SU-DHL-6 (cell line): ENCODE measurements around the gene PHLDA2.

Experiments used
- H2AFZ ChIP-seq: fragments of 200-600 bp; sonication (generic); 2 replicates; pipeline ENCODE4 v1.6.1; 2014; ENCODE audit warnings: low read depth, mild to moderate bottlenecking, moderate library complexity, mixed read lengths, antibody characterized with exemption, low read length; ENCODE audit not compliant: severe bottlenecking
- H3F3A ChIP-seq: fragments of 200-600 bp; shearing (Covaris generic); 2 replicates; pipeline ENCODE4 v1.6.0; 2016; ENCODE audit warnings: antibody characterized with exemption, mild to moderate bottlenecking; ENCODE audit not compliant: insufficient read depth
- H3K27ac ChIP-seq: fragments of 200-600 bp; sonication (generic); 2 replicates; pipeline ENCODE4 v1.5.1; 2016; ENCODE audit warnings: low read depth, mild to moderate bottlenecking, low read length, moderate library complexity, mixed read lengths
- H3K27me3 ChIP-seq: fragments of 200-600 bp; sonication (generic), shearing (Covaris generic); 2 replicates; pipeline ENCODE4 v1.6.0; 2014; ENCODE audit warnings: mild to moderate bottlenecking, low read length
- H3K36me3 ChIP-seq: fragments of 200-600 bp; sonication (generic); 2 replicates; pipeline ENCODE4 v1.6.1; 2014; ENCODE audit warnings: mild to moderate bottlenecking, low read length, mixed read lengths
- H3K4me2 ChIP-seq: fragments of 300-600, 200-600 bp; shearing (Covaris generic), sonication (generic); 2 replicates; pipeline ENCODE4 v1.6.0; 2014; ENCODE audit warnings: low read length, low read depth, mild to moderate bottlenecking; ENCODE audit not compliant: poor library complexity, severe bottlenecking
- H3K4me3 ChIP-seq: fragments of 200-600 bp; sonication (generic); 2 replicates; pipeline ENCODE4 v1.5.1; 2014; ENCODE audit warnings: antibody characterized with exemption, low read length, mild to moderate bottlenecking, mixed read lengths; ENCODE audit not compliant: insufficient read depth, poor library complexity, severe bottlenecking
- H3K79me2 ChIP-seq: fragments of 200-600 bp; sonication (generic); 2 replicates; pipeline ENCODE4 v1.6.1; 2014; ENCODE audit warnings: mild to moderate bottlenecking, low read length, moderate library complexity; ENCODE audit not compliant: insufficient read depth
- H3K9ac ChIP-seq: fragments of 200-600 bp; sonication (generic); 2 replicates; pipeline ENCODE4 v1.7.0; 2014; ENCODE audit warnings: mild to moderate bottlenecking, low read length
- H3K9me2 ChIP-seq: fragments of 200-600 bp; sonication (generic); replicated peaks from 2 replicates; pipeline ENCODE4 v1.6.1; 2014; ENCODE audit warnings: low read length; ENCODE audit not compliant: insufficient read depth
- H3K9me3 ChIP-seq: fragments of 200-600 bp; sonication (generic); 2 replicates; pipeline ENCODE4 v1.6.1; 2014; ENCODE audit warnings: low read length, mixed read lengths; ENCODE audit not compliant: insufficient read depth
- H4K20me1 ChIP-seq: fragments of 200-600 bp; sonication (generic); 2 replicates; pipeline ENCODE4 v1.6.1; 2014; ENCODE audit warnings: low read depth, mild to moderate bottlenecking, antibody characterized with exemption, low read length, moderate library complexity, mixed read lengths
- EZH2phosphoT487 ChIP-seq: fragments of 200-600 bp; sonication (generic), shearing (Covaris generic); conservative IDR thresholded peaks from 2 replicates; pipeline ENCODE4 v1.6.1; 2018; ENCODE audit warnings: mild to moderate bottlenecking, antibody characterized with exemption, low read length, moderate library complexity, mixed read lengths
- TF ChIP-seq, protein P1 (sequence below): fragments of 200-600 bp; sonication (generic); IDR thresholded peaks from one replicate; pipeline ENCODE4 v1.5.1; 2017; ENCODE audit warnings: antibody characterized with exemption, mild to moderate bottlenecking, low read length, moderate library complexity; ENCODE audit not compliant: insufficient read depth, poor library complexity, severe bottlenecking

Gene PHLDA2

DNA sequence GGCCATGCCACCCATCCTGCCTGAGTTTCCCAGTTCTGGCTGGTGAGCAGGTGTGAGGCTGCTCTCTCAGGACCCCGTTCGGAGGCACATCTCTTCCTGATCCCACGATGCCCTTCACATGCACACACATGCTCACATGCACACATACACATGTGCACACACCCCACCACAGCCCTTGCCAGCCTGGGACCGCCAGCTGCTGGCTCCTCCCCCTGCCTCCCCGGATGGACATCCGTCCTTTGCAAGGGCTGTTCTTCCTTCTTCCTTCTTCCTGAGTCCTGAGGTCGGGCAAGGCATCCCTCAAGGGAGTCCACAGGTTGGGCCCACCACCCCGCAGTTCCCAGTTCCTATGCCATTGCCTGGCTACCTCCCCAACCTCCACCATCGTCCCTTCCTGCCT lies 33.2 kb downstream of the PHLDA2 start:
- H3K9me2 ChIP-seq, result no peaks in the 10 kb centered on the region

DNA sequence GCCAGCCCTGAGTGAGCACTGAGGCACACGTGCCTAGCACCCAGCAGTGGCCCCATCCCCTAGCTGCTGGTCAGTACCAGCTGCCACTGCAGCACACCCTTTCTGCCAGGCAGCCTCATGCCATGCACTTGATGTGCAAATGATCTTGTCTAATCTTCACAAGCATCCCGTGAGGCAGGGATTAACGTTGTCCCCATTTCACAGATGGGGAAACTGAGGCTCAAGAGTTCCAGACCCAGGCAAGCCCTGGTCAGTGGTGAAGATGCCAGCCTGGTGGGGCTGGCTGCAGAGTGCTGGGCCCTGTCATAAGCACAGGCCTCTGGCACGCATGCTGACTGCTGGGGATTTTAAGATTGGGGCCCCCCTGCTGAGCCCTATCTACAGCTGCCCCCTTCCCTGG lies 35.3 kb downstream of the PHLDA2 start:
- no peaks in the 10 kb centered on the region for H3K36me3 ChIP-seq
- no peaks in the 10 kb centered on the region for H3F3A ChIP-seq
- H3K79me2 ChIP-seq, result no peaks in the 10 kb centered on the region
- H3K9ac ChIP-seq, result no peak overlapping the region
- H2AFZ ChIP-seq, result no peak overlapping the region
- no peaks in the 10 kb centered on the region for H3K27me3 ChIP-seq
- H3K27ac ChIP-seq, result no peak overlapping the region
- no peaks in the 10 kb centered on the region for H4K20me1 ChIP-seq
- H3K9me3 ChIP-seq, result no peaks in the 10 kb centered on the region
- no peak overlapping the region for H3K4me3 ChIP-seq
- no peaks in the 10 kb centered on the region for H3K9me2 ChIP-seq
- TF ChIP-seq, protein P1, sequence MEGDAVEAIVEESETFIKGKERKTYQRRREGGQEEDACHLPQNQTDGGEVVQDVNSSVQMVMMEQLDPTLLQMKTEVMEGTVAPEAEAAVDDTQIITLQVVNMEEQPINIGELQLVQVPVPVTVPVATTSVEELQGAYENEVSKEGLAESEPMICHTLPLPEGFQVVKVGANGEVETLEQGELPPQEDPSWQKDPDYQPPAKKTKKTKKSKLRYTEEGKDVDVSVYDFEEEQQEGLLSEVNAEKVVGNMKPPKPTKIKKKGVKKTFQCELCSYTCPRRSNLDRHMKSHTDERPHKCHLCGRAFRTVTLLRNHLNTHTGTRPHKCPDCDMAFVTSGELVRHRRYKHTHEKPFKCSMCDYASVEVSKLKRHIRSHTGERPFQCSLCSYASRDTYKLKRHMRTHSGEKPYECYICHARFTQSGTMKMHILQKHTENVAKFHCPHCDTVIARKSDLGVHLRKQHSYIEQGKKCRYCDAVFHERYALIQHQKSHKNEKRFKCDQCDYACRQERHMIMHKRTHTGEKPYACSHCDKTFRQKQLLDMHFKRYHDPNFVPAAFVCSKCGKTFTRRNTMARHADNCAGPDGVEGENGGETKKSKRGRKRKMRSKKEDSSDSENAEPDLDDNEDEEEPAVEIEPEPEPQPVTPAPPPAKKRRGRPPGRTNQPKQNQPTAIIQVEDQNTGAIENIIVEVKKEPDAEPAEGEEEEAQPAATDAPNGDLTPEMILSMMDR, result no peak
- TF ChIP-seq EZH2phosphoT487, result no peak
- H3K4me2 ChIP-seq, result no peak overlapping the region

More for the DNA sequence above, 33.2 kb downstream of the PHLDA2 start:
- Histone ChIP-seq H2AFZ (no peak overlapping the region), H3K4me2 (no peak overlapping the region), H3K36me3 (no peaks in the 10 kb centered on the region), H3K79me2 (no peaks in the 10 kb centered on the region), H3K27ac (no peak overlapping the region), H3K9me3 (no peaks in the 10 kb centered on the region), H3K27me3 (no peaks in the 10 kb centered on the region), H4K20me1 (no peaks in the 10 kb centered on the region), H3K4me3 (no peak overlapping the region), H3F3A (0 out of 2 replicates have a peak, but pooled peaks cover 3% of the 10 kb centered on the region), H3K9ac (no peak overlapping the region)
- no peak for TF ChIP-seq EZH2phosphoT487
- TF ChIP-seq, protein P1, result no peak

DNA sequence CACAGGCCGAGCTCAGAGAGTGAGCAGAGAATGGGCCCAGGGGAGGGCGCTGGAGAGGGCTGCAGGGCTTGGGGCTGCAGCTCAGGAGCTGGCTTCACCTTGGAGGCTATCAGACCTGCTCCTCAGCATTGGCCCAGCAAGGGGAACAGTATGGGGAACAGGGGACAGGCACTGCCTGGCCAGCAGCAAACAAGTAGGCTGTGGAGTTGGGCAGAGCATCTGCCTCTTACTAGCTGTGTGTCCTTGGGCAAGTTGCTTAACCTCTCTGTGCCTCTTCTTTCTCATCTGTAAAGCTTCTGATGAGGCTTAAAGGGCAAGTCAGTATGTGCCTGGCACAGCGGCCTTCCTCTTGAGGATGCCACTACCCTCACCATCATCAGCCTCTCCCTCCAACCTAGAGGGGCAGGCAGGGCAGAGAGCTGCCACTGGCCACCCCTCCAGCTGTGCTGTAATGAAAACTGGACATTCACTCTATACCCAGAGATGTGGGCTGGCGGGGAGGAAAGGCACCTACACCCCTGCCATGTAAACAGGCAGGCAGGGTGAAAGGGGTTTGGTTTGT lies 36.2 kb downstream of the PHLDA2 start:
- H4K20me1 ChIP-seq, result no peaks in the 10 kb centered on the region
- H3K36me3 ChIP-seq, result no peaks in the 10 kb centered on the region
- no peaks in the 10 kb centered on the region for H3K9me3 ChIP-seq
- no peak overlapping the region for H3K27ac ChIP-seq
- H3K79me2 ChIP-seq, result no peaks in the 10 kb centered on the region
- H3F3A ChIP-seq, result no peaks in the 10 kb centered on the region
- TF ChIP-seq EZH2phosphoT487, result no peak
- TF ChIP-seq, protein P1, result no peak
- peak overlapping the region; percentile 9; the same call in 1 of the 2 replicates for H3K9ac ChIP-seq
- H3K4me3 ChIP-seq, result no peak overlapping the region
- H3K9me2 ChIP-seq, result no peaks in the 10 kb centered on the region
- no peaks in the 10 kb centered on the region for H3K27me3 ChIP-seq
- peak overlapping the region; percentile 6 for H2AFZ ChIP-seq
- H3K4me2 ChIP-seq, result no peak overlapping the region
